T-helper 2 cell treated with Interferon-gamma antibody and Interleukin-4, amounts not matched to agents 100 ng/mL and 5 ng/mL, for 36 hours (primary cell): ENCODE data around the gene UCHL1. TPM values are rescaled to one million over a fixed set of nuclear protein-coding genes. Genes with fewer than 3 reads are reported as not detected.
"Not testable (repeated sequence)": the region's sequence is repeated elsewhere in the genome, so short reads cannot be mapped to it uniquely, and the experiment has no call there.

Experiments
- intact Hi-C: fragments of 100-400 bp; cut with micrococcal nuclease; formaldehyde crosslinking; loops from one replicate; pipeline ENCODE4 v1.15.1; 2023
- total RNA-seq: library from RNA; stranded (reverse); gene quantifications from 2 replicates; pipeline ENCODE4 v1.2.3, GENCODE V29; 2022

The UCHL1 gene
- total RNA-seq, 1 donor from 2014 or later: 0.30 TPM

DNA sequence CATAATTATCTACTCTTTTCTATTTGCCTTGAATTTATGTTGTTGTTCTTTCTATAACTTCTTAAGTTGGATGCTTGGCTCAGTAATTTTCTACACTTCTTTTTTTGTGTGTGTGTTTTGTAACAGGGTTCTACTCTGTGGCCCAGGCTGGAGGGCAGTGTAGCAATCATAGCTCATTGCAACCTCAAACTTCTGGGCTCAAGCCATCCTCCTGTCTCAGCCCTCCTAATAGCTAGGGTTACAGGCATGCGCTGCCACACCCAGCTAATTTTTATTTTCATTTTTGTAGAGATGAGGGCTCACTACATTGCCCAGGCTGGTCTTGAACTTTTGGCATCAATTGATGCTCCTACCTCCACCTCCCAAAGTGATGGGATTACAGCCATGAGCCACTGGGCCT lies 20.7 kb upstream of the UCHL1 start:
- intact Hi-C loops: no loop called here

DNA sequence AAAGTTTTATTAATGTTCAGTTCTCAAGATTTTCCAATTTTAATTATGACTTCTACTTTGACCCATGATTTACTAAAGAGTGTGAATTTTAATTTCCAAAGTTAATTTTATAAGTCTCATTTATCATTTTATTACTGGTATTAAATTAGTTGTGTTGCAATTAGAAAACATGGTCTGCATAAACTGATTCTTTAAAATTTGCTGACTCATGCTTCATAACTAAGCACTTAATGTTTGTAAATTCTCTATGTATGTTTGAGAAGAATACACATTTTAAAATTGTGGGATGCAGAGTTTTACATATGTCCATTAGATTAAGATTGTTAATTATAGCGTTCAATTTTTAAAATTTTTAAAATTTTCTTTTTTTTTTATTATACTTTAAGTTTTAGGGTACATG lies 20.2 kb upstream of the UCHL1 start:
- intact Hi-C loops: no loop called here

DNA sequence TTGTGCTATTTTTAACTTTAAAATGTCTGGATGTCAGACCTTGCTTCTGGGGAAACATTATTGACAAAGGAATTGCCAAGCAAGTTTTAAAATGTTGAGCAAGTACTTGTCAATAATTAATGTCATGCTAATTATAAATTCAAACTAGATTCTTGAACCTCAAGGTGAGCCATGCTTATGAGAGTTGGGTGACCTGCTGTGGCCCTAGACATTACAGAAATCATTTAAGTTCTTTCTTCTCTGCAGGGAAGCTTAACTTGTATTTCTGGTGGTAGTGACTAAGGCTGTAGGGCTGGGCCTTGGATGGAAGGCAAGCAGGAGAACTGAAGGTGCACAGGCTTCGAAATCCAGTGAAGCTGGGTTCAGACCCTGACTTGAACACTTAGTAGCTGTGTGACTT lies 14.8 kb upstream of the UCHL1 start:
- intact Hi-C loops: no loop called here

DNA sequence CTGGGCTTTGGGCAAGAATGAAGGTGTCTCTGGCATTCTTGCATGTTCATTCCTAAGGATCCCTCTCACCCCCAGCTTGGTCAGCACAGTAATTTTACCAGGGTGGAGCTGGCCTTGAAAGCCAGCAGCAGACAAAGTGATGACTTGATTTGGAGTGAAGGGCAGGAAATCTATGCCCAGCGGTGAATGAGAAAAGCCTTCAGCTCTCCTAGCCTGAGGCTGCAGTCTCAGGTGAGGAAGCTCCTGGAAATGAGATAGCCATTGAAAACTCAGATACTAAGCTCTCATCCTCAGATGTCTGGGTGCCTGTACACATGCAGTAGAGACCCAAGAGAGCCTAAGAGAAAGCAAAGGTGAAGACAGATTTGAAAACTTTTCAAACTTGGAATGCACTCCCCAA lies 10.7 kb upstream of the UCHL1 start:
- intact Hi-C loops: no loop called here

DNA sequence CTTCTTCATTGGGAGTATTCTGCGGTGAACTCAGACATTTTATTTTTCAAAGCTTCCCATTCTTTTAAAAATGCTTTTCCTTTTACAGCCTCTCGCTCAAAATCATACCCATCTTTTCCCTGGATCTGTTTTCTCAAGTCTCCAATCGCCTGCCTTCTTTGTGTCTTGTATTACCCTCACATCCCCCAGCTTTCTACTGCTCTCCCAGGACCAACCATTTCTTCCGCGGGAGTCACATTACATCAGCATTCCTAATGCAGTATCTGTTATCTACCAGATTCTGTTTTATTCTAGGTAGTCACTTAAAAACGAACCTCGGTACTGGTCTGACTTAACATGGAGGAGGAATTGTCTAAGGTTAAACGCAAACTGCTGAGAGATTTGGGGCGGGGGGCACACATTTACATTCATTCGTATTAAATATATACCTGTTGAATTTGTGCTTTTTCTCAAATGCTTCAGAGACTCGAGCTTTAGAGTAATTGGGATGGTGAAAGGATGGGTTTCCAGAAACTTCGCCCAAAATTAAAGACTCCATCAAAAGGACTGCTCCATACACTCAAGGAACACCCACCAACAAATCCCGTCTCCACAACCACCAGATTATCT lies 493 bp upstream of the UCHL1 start:
- intact Hi-C loops: no loop called here

DNA sequence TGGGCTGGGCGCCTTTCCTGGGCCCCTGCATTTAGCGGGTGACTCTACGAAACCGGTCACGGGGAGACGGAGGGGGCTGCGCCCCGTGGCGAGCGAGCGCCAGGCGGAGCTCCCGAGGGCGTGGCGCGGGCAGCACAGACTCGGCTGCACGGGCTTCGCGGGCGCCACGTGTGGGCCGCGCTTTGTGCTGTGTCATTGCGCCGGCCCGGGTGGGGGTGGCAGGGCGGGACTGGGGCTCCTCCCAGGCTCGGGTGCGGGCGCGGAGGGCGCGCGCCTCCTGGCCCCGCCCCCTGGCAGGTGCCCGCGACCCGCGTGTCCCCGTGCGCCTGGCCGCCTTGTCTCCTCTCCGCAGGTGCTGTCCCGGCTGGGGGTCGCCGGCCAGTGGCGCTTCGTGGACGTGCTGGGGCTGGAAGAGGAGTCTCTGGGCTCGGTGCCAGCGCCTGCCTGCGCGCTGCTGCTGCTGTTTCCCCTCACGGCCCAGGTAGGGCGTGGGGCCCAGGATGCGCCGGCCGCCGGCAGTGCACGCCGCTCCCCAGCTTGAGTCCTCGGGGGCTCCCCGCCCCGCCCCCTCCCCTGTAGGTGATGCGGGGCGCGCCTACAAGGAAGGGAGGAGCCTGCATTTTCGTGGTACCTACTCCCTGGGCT lies 651 bp downstream of the UCHL1 start:
- intact Hi-C loops: no loop called here

DNA sequence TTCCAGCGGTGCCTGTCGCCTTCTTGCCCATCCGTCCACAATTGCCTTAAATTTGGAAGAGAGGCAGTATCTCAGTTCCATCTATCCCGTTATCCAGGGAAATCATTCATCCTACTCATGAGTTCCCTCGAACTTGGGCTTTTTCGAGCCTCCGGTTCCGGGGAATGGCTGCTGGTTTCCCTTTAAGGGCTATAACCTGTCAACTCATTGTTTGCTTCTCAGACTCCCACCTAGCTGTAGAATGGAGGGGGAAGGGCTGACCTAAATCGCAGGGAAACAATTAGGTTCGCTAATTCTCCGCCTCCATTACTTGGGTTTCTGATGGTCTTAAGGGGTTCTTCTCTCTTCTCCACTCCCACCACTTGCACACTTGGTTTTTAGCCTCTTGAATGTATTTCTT lies 1.2 kb downstream of the UCHL1 start:
- intact Hi-C loops: no loop called here

DNA sequence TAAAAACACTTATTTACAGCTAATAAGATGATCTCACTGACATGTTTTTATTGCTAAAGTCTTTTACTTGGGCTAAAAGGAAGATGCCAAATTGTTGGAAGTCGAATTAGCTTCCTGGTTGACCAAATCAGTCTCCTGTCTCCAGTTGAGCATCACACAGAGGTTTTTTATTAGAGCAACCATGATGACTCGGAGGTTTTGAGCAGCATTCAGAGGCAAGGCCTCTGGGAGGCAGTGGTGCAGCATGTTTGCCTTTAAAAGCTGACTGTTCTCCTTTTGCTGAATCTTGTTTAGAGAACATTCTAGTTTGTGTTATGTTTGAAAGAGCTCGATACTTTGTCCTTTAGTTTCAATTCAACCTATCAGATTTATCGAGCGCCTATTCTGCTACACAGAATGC lies 2.1 kb downstream of the UCHL1 start:
- intact Hi-C loops: no loop called here

DNA sequence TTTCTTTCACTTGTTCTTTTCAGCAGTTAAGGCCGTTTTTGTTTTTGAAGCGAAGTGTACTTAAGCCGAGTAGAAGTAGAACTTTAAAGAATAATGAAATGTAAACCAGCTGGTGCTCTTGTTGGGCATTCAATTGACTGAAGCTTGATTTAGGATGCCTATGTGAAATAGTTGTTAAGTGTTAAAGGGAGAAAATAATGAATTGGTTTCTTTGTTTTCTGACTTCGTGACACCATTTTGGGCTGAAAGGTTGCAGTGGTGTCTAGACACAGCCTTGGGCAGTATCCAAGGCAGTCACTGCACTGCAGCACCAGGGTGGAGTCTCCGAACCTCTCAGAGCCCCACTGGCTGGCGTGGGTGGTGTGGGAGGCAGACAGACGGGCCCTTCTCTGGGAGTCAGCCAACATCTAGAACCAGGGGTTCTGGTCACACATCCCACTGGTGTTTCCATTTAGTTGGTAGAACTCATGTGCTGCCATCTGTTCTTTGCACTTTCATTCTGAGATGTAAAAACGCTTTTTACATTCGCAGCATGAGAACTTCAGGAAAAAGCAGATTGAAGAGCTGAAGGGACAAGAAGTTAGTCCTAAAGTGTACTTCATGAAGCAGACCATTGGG lies 3.5 kb downstream of the UCHL1 start:
- intact Hi-C loops: no loop called here

DNA sequence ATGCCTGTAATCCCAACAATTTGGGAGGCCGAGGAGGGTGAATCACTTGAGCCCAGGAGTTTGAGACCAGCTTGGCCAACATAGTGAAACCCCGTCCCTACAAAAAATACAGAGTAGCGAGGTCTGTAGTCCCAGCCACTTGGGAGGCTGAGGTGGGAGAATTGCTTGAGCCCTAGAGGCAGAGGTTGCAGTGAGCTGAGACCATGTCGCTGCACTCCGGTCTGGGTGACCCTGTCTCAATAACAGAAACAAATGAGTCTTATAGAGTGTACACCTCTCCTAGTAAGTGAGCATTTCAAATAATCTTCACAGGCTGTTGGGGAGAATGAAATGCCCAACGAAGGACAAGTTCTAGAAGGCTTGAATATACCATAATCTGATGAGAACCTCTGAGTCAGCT lies 5.5 kb downstream of the UCHL1 start:
- intact Hi-C loops: no loop called here

DNA sequence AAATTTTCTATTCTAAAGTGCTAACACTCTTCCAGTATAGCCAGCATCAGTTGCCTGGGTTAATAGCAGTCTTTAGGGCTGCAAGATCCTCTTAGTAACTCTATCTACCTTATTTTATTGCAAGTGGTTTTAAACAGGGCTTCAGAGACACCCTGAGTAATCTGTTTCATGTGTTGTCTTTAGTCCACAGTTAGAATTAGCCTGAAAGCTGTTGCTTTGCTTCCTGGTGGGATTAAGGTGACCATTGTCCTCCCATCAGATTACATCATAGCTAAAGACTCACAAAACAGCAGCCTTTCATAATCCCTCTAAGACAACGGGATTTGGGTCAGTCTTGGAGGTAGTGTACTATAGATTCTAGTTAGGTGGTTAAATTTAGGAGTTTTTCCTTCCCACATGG lies 7.5 kb downstream of the UCHL1 start:
- intact Hi-C loops: no loop called here

DNA sequence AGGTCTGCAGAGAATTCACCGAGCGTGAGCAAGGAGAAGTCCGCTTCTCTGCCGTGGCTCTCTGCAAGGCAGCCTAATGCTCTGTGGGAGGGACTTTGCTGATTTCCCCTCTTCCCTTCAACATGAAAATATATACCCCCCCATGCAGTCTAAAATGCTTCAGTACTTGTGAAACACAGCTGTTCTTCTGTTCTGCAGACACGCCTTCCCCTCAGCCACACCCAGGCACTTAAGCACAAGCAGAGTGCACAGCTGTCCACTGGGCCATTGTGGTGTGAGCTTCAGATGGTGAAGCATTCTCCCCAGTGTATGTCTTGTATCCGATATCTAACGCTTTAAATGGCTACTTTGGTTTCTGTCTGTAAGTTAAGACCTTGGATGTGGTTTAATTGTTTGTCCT lies 11.3 kb downstream of the UCHL1 start:
- intact Hi-C loops: no loop called here

DNA sequence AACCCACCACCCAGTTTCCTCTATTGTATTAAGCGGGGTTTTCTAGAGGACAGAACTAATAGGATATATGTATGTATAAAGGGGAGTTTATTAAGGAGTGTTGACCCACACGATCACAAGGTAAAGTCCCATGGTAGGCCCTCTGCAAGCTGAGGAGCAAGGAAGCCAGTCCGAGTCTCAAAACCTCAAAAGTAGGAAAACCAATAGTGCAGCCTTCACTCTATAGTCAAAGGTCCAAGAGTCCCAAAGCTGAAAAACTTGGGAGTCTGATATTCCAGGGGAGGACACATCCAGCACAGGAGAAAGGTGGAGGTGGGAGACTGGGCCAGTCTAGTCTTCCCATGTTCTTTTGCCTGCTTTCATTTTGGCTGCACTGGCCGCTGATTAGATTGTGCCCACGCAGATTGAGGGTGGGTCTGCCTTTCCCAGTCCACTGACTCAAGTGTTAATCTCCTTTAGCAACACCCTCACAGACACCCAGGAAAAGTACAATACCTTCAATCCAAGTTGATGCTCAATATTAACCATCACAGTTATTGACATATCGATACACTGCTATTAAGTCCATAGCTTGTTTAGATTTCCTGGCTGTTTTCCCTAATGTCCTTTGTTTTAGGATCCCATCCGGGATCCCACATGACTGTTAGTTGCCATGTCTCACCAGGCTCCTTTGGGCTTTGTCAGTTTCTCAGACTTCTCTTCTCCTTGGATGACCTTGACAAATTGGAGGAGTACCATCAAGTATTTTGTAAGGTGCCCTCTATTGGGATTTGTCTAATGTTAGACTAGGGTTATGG lies 12.2 kb downstream of the UCHL1 start:
- intact Hi-C loops: no loop called here

DNA sequence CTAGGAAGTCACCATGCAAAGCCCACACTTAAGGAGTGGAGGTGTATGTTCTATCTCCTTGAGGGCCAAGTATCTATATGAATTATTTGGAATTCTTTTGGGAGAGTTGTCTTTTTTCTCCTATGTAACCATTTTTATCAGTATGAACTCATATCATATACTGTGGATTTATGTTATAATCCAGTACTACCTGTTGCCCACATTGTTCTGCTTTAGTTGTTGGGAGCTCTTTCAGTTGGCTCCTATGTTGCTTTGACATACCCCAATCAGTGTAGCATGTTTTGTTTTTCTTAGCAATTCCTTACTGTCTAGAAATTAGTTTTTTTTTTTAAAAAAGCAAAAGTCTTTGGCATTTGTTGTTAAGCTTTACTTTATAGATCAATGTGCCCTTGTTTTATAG lies 13.0 kb downstream of the UCHL1 start:
- intact Hi-C loops: no loop called here

DNA sequence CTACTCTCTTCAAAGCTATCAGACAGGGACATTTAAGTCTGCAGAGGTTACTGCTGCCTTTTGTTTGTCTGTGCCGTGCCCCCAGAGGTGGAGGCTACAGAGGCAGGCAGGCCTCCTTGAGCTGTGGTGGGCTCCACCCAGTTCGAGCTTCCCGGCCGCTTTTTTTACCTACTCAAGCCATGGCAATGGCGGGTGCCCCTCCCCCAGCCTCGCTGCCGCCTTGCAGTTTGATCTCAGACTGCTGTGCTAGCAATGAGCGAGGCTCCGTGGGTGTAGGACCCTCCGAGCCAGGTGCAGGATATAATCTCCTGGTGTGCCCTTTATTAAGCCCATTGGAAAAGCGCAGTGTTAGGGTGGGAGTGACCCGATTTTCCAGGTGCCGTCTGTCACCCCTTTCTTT lies 19.2 kb downstream of the UCHL1 start:
- intact Hi-C loops: not testable (repeated sequence)

DNA sequence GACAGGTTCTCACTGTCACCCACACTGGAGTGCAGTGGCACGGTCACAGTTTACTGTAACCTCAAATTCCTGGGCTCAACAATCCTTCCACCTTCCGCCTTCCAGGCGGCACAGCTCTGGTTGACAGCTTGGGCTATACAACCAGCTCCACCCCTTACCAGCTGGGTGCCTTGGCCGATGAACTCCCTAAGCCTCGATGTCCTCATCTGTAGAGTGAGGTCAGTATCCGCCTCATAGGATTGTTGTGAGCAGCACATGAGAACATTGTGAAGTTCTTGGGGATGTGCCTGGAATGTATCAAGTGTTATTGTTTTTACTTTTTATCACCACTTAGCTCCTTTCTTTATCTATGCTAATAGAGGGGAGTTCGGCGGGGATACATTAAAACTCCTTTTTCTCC lies 23.3 kb downstream of the UCHL1 start:
- intact Hi-C loops: no loop called here

DNA sequence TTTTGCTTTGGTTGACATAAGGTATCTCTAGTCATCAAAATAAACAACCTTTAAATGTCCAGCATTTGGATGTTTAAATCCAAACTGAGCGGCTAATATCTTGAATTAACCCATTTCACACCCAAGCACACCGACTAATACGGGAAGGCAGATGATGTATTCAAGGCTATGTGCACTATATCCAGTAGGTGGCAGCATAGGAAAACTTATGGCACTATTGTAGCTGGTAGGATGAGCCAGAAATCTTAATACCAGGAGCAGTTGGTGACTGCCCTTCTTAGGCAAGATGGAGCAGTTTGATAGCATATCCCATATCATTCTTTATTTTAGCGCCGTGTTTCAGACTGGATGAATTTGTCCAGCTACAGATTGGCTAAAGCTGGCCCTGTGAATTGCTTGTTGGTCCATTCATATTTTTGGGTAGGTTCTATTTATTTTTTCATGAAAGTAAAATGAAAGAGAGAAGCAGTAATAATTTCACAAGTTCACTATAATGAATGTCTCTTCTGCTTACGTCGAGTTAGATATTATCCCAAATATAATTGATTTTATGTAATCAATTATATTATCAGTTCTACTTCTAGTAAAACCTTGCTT lies 24.4 kb downstream of the UCHL1 start:
- intact Hi-C loops: loop anchor here (1.0 kb wide), 2 partner anchors 380 to 602 kb away; no protein-coding TSS in a partner anchor

DNA sequence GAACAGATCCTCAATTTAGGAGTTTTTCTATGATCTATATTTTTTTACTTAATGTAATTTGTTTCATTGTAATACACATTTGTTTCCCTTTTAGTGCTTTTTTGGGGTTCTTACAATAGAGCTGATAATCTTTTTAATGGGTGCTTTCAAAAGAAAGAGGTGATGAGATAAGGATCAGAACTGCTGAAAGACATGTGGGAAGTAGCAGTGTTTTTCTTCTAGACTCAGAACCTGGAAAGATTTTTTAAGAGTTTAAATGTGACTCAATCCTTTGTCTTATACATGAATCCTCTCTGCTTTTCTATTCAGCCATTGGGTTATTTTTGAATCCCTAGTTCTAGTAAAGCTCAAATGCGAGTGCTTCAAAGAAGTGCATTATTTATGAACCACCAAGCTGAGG lies 25.6 kb downstream of the UCHL1 start:
- intact Hi-C loops: no loop called here

DNA sequence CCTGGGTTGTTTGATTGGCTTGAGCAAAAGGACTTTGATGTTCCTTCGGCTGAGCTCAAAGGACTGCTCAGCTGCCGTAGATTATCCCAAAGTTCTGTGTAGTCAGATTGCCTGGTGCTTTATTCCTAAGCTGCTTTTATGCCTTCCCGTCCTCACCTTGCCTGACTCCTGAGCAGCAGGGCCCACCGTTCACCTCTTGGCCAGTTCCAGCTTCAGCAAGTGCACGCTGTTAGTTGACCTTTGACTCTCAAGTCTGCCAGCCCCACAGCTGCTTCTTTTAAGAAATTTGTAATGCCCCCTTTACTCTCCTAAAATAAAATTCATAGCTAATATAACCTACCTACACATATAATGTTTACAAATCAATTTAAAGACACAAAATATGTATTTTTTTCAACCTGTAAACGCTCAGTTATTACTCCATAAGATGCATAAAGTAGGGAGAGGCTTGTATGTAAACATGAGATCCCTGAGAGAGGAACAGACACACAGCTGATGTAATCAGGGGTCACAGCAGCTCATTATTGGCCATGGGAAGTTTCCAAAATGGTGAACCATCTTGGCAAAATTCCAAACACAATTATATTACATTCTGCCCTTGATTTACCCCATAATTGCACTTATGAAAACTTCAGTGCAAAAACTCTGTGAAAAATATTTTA lies 28.6 kb downstream of the UCHL1 start:
- intact Hi-C loops: no loop called here

DNA sequence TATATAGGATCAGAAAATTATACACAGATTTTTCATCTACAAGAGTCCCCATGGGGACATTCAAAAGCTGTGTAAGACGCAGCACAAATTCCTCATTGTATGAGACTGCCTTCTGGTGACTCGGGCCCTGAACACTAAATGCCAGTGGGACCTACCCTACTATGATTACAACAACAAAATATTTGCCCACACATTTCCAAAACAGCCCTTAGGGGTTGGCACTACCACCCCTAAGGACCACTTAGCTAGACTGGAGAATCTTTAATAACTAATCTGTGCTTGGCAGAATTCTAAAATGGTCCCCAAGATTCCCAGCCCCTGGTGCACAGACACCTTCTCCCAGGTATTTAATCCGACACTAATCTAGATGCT lies 29.1 kb downstream of the UCHL1 start:
- intact Hi-C loops: no loop called here

DNA sequence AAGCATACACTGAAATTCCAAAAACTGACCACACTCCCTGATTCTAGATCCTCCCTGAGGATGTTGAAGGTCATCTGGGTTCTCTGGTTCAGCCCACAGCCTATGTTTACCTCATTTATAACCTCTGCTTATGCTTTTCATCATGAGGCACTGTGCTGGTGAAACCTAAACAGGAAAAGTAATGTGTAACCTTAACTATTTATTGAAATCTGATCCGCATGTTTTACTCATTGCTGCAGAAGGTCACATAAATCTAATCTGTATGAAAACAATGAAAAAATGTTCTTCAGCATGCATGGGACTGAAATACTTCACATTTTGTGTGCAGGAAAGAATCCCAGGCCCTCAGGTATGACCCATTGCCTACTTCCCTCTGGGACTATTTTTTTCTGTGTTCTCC lies 30.3 kb downstream of the UCHL1 start:
- intact Hi-C loops: no loop called here
